Stimulated activated CD8-positive, alpha-beta memory T cell treated with anti-CD3 and anti-CD28 coated beads, Interleukin-4, amount 100 ng/mL, for 48 hours (primary cell): Measurements from ENCODE around the gene ARF1.

Experiments used
- DNase-seq: peaks from one replicate; pipeline ENCODE4 v3.0.0-alpha.2; 2020

The ARF1 gene

GRCh38 chr1:228050571-228051231, 31.8 kb upstream of the ARF1 start:
- DNase-seq: no peak

- no peak for DNase-seq
Observed at GRCh38 chr1:228058172-228058948, 24.1 kb upstream of the ARF1 start.

- DNase-seq: no peak
Observed at GRCh38 chr1:228058949-228059633, 23.4 kb upstream of the ARF1 start.

- DNase-seq: peak; percentile 94
Observed at GRCh38 chr1:228059634-228060457, 22.7 kb upstream of the ARF1 start.

- DNase-seq: no peak
Observed at GRCh38 chr1:228060458-228061190, 21.9 kb upstream of the ARF1 start.

GRCh38 chr1:228061411-228062084, 21.0 kb upstream of the ARF1 start:
- DNase-seq: no peak

GRCh38 chr1:228062085-228062791, 20.3 kb upstream of the ARF1 start:
- DNase-seq: no peak

GRCh38 chr1:228062812-228063211, 19.7 kb upstream of the ARF1 start:
- DNase-seq: no peak

- DNase-seq: no peak
Observed at GRCh38 chr1:228063251-228064191, 19.0 kb upstream of the ARF1 start.

GRCh38 chr1:228064296-228064695, 18.2 kb upstream of the ARF1 start:
- no peak for DNase-seq

- DNase-seq: no peak
Observed at GRCh38 chr1:228064741-228065542, 17.6 kb upstream of the ARF1 start.

GRCh38 chr1:228065543-228066347, 16.8 kb upstream of the ARF1 start:
- no peak for DNase-seq

- DNase-seq: no peak
Observed at GRCh38 chr1:228066416-228066815, 16.1 kb upstream of the ARF1 start.

GRCh38 chr1:228066891-228067654, 15.4 kb upstream of the ARF1 start:
- DNase-seq: no peak

GRCh38 chr1:228068359-228068758, 14.1 kb upstream of the ARF1 start:
- DNase-seq: no peak

- DNase-seq: no peak
Observed at GRCh38 chr1:228070173-228070572, 12.3 kb upstream of the ARF1 start.

- DNase-seq: no peak
Observed at GRCh38 chr1:228070851-228071250, 11.7 kb upstream of the ARF1 start.
